OCI-LY7 (cell line): ENCODE results near the gene PKHD1. TPM values are rescaled to one million over a fixed set of nuclear protein-coding genes. Genes with fewer than 3 reads are reported as not detected.

Experiments
- BruUV-seq: library from RNA; stranded (reverse); fragments of 400-500 nt; replicated peaks from 2 replicates; lab custom pipeline; 2021; lab: Mats Ljungman, UMichigan
- CTCF ChIA-PET: fragments of 300-600 bp; sonication (Branson Sonifier 250); formaldehyde crosslinking; loops from one replicate; lab custom pipeline; 2022; ENCODE audit warnings: antibody characterized with exemption; ENCODE audit not compliant: unreplicated experiment; lab: Charles Lee
- POLR2A ChIA-PET: fragments of 300-600 bp; sonication (Branson Sonifier 250); formaldehyde crosslinking; loops from one replicate; lab custom pipeline; 2022; ENCODE audit warnings: antibody characterized with exemption; lab: Charles Lee
- DNase-seq: peaks from one replicate; pipeline ENCODE4 v3.0.0-alpha.2; 2015; ENCODE audit warnings: low spot score
- H2AFZ ChIP-seq: fragments of 200-600 bp; sonication (generic), shearing (Covaris generic); 2 replicates; pipeline ENCODE4 v1.6.1; 2014; ENCODE audit warnings: mild to moderate bottlenecking, antibody characterized with exemption, low read length, moderate library complexity
- H3K27ac ChIP-seq: fragments of 200-600 bp; sonication (generic); 2 replicates; pipeline ENCODE4 v1.5.1; 2014; ENCODE audit warnings: mixed run types, low read depth, mild to moderate bottlenecking, moderate library complexity, low read length, inconsistent platforms; ENCODE audit not compliant: poor library complexity, severe bottlenecking
- H3K36me3 ChIP-seq: fragments of 200-600 bp; sonication (generic); 2 replicates; pipeline ENCODE4 v1.6.1; 2014; ENCODE audit warnings: mild to moderate bottlenecking, antibody characterized with exemption, low read length, moderate library complexity, mixed read lengths; ENCODE audit not compliant: insufficient read depth
- H3K4me1 ChIP-seq: fragments of 200-600 bp; sonication (generic); 2 replicates; pipeline ENCODE4 v1.5.1; 2014; ENCODE audit warnings: mild to moderate bottlenecking, low read length; ENCODE audit not compliant: insufficient read depth, poor library complexity, severe bottlenecking
- H3K4me2 ChIP-seq: fragments of 200-600 bp; sonication (generic); 2 replicates; pipeline ENCODE4 v1.6.1; 2014; ENCODE audit warnings: mild to moderate bottlenecking, low read length
- H3K4me3 ChIP-seq: fragments of 200-600 bp; sonication (generic); 2 replicates; pipeline ENCODE4 v1.5.1; 2014; ENCODE audit warnings: mild to moderate bottlenecking, low read depth, low read length; ENCODE audit not compliant: poor library complexity, severe bottlenecking
- H3K79me2 ChIP-seq: fragments of 200-600 bp; sonication (generic); 2 replicates; pipeline ENCODE4 v1.6.1; 2016; ENCODE audit warnings: low read depth, mild to moderate bottlenecking, low read length, moderate library complexity, mixed read lengths; ENCODE audit not compliant: insufficient read depth
- H3K9me2 ChIP-seq: fragments of 200-600 bp; sonication (generic); 2 replicates; pipeline ENCODE4 v1.6.1; 2016; ENCODE audit warnings: mild to moderate bottlenecking, low read length, mixed read lengths; ENCODE audit not compliant: insufficient read depth
- H3K9me3 ChIP-seq: fragments of 200-600 bp; sonication (generic); 2 replicates; pipeline ENCODE4 v1.6.1; 2014; ENCODE audit warnings: mild to moderate bottlenecking, mixed run types, low read length, mixed read lengths
- H4K20me1 ChIP-seq: fragments of 200-600 bp; sonication (generic); 2 replicates; pipeline ENCODE4 v1.6.1; 2014; ENCODE audit warnings: mild to moderate bottlenecking, antibody characterized with exemption, low read length, moderate library complexity, mixed read lengths; ENCODE audit not compliant: insufficient read depth
- EZH2phosphoT487 ChIP-seq: fragments of 200-600 bp; sonication (generic); IDR thresholded peaks from 2 replicates; pipeline ENCODE4 v1.6.1; 2018; ENCODE audit warnings: low read depth, borderline replicate concordance, mild to moderate bottlenecking, mixed run types, antibody characterized with exemption, low read length, moderate library complexity, mixed read lengths
- intact Hi-C: fragments of 100-400 bp; cut with micrococcal nuclease; formaldehyde crosslinking; loops from one replicate; pipeline ENCODE4 v1.10.0; 2022; ENCODE audit not compliant: unreplicated experiment
- total RNA-seq, 2 experiments: library from RNA; depleted of rRNA in 1 of 2; stranded (reverse); fragments of >200 nt in 1 of 2; shearing (Covaris generic) in 1 of 2; gene quantifications; 2 replicates each; pipeline ENCODE4 v1.2.3, GENCODE V29; 2014 to 2022
- TF ChIP-seq, protein P1 (sequence below): fragments of 200-600 bp; sonication (generic); conservative IDR thresholded peaks from 2 replicates; pipeline ENCODE4 v1.5.1; 2014; ENCODE audit warnings: mild to moderate bottlenecking, antibody characterized with exemption, low read length, moderate library complexity, mixed read lengths

PKHD1 gene
- total RNA-seq, 2 experiments from 2014 or later = not detected

GRCh38 chr6:52126231-52126630 lies 38.8 kb upstream of the PKHD1 start:
- H4K20me1 ChIP-seq = no peaks in the 10 kb centered on the region
- ChIA-PET POLR2A (interaction anchor here (0.6 kb wide), 1 partner anchor 114 kb away, joined by 4 read pairs; no protein-coding TSS in a partner anchor), CTCF (no interaction called here)
- H3K79me2 ChIP-seq = no peaks in the 10 kb centered on the region
- intact Hi-C loops = no loop called here
- no peaks in the 10 kb centered on the region for H3K9me3 ChIP-seq
- BruUV-seq = no TSS peak
- DNase-seq = no peak
- no peak overlapping the region for H3K4me2 ChIP-seq
- no peaks in the 10 kb centered on the region for H3K4me1 ChIP-seq
- no peak overlapping the region for H3K27ac ChIP-seq
- no peak for TF ChIP-seq EZH2phosphoT487
- TF ChIP-seq, protein P1, sequence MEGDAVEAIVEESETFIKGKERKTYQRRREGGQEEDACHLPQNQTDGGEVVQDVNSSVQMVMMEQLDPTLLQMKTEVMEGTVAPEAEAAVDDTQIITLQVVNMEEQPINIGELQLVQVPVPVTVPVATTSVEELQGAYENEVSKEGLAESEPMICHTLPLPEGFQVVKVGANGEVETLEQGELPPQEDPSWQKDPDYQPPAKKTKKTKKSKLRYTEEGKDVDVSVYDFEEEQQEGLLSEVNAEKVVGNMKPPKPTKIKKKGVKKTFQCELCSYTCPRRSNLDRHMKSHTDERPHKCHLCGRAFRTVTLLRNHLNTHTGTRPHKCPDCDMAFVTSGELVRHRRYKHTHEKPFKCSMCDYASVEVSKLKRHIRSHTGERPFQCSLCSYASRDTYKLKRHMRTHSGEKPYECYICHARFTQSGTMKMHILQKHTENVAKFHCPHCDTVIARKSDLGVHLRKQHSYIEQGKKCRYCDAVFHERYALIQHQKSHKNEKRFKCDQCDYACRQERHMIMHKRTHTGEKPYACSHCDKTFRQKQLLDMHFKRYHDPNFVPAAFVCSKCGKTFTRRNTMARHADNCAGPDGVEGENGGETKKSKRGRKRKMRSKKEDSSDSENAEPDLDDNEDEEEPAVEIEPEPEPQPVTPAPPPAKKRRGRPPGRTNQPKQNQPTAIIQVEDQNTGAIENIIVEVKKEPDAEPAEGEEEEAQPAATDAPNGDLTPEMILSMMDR = no peak
- no peaks in the 10 kb centered on the region for H3K36me3 ChIP-seq
- H3K4me3 ChIP-seq = no peak overlapping the region
- H2AFZ ChIP-seq = no peak overlapping the region
- H3K9me2 ChIP-seq = no peaks in the 10 kb centered on the region

DNA sequence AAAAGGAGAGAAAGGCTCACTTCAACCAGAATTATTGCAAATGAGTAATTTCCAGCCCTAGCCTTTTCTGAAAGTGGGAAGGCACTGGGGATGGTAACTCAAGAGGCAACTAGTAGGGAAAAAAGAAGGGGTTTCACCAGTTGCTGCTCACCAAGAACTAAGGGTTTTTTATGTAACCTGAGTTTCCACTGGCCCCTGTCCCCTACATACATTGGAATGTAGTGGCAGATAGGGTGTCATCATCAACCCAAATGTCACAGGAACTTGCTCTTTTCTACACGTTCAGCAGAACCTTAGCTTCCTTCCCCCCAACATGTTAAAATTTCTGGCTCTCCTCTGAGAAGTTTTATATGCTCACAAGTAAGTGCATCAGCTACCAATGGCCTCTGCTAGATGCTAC lies 38.2 kb upstream of the PKHD1 start:
- no peak overlapping the region for H3K4me2 ChIP-seq
- no peaks in the 10 kb centered on the region for H3K36me3 ChIP-seq
- H3K9me3 ChIP-seq = no peaks in the 10 kb centered on the region
- POLR2A ChIA-PET = interaction anchor here (0.5 to 0.7 kb wide), 2 partner anchors 49 to 93 kb away, joined by 3 to 5 read pairs; no protein-coding TSS in a partner anchor
- no peak for DNase-seq
- H4K20me1 ChIP-seq = no peaks in the 10 kb centered on the region
- BruUV-seq = no TSS peak
- intact Hi-C loops = no loop called here
- H3K4me1 ChIP-seq = no peaks in the 10 kb centered on the region
- CTCF ChIA-PET = no interaction called here
- H2AFZ ChIP-seq = no peak overlapping the region
- no peaks in the 10 kb centered on the region for H3K79me2 ChIP-seq
- TF ChIP-seq EZH2phosphoT487 = no peak
- TF ChIP-seq, protein P1 = no peak
- no peak overlapping the region for H3K27ac ChIP-seq
- no peak overlapping the region for H3K4me3 ChIP-seq
- no peaks in the 10 kb centered on the region for H3K9me2 ChIP-seq

DNA sequence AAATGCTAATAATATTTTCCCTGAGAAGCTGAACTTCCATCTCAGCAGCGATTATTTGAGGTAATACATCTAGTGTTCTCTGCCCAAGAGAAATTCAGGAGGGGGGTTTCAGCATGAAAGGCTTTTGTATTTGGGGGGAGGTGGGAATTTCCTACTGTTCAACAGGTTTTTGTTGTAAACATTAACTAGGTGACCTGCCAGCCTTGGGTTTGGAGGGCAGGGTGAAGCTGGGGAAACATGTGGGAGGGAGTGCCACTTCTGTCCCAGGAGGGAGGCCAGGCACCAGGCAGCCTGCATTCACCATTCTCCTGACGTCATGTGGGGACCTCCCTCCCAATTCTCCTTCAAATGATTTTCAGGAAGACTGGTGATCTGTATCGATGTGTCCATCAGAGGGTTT lies 37.7 kb upstream of the PKHD1 start:
- CTCF ChIA-PET = no interaction called here
- Histone ChIP-seq H4K20me1 (no peaks in the 10 kb centered on the region), H3K79me2 (no peaks in the 10 kb centered on the region), H3K4me3 (no peak overlapping the region), H3K36me3 (no peaks in the 10 kb centered on the region), H3K9me3 (no peaks in the 10 kb centered on the region), H3K4me2 (no peak overlapping the region), H3K9me2 (no peaks in the 10 kb centered on the region), H2AFZ (no peak overlapping the region), H3K27ac (no peak overlapping the region), H3K4me1 (no peaks in the 10 kb centered on the region)
- BruUV-seq = no TSS peak
- POLR2A ChIA-PET = interaction anchor here (0.5 to 0.7 kb wide), 2 partner anchors 48 to 94 kb away, joined by 3 to 5 read pairs; no protein-coding TSS in a partner anchor
- intact Hi-C loops = no loop called here
- TF ChIP-seq, protein P1 = no peak
- no peak for TF ChIP-seq EZH2phosphoT487
- no peak for DNase-seq
